Ishikawa (cell line): ENCODE results near the gene CYSTM1.

Experiments
- CREB1 ChIP-seq: IDR thresholded peaks from 2 replicates; pipeline ENCODE4 v1.6.1; 2012; ENCODE audit warnings: low read depth
- EP300 ChIP-seq: IDR thresholded peaks from 2 replicates; pipeline ENCODE4 v1.6.1; 2012; ENCODE audit warnings: borderline replicate concordance
- FOXM1 ChIP-seq: IDR thresholded peaks from 2 replicates; pipeline ENCODE4 v1.6.1; 2012; ENCODE audit warnings: low read depth, borderline replicate concordance
- NFIC ChIP-seq: IDR thresholded peaks from 2 replicates; pipeline ENCODE4 v1.6.1; 2012
- RAD21 ChIP-seq: IDR thresholded peaks from 2 replicates; pipeline ENCODE4 v1.6.1; 2012; ENCODE audit warnings: low read depth
- TAF1 ChIP-seq: IDR thresholded peaks from 2 replicates; pipeline ENCODE4 v1.6.1; 2012; ENCODE audit warnings: low read depth, mild to moderate bottlenecking
- ZBTB7A ChIP-seq: IDR thresholded peaks from 2 replicates; pipeline ENCODE4 v1.6.1; 2012; ENCODE audit warnings: low read depth
- TF ChIP-seq, protein P1 (sequence below): IDR thresholded peaks from 2 replicates; pipeline ENCODE4 v1.6.1; 2012

DNA sequence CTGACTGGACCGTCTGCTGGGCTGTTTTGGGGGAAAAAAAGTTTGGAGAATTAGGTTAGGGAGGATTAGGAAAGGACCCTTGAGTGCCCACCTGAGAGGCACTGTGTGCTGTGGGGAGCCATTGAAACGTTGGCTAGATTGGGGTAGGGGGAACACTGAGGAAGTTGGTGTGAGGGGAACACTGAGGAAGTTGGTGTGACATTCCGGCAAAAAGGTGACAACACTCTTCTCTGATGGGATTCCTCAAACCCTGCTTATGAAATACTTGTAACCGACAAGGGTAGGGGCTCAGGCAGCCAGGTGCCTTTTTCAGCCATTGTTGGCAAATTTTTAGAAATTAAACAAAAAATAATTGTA, 1.0 kb downstream of the CYSTM1 start:
- TF ChIP-seq TAF1, result no peak
- no peak for TF ChIP-seq CREB1
- TF ChIP-seq EP300, result no peak
- no peak; the same call in 1 of the 2 replicates for TF ChIP-seq ZBTB7A
- TF ChIP-seq, protein P1, sequence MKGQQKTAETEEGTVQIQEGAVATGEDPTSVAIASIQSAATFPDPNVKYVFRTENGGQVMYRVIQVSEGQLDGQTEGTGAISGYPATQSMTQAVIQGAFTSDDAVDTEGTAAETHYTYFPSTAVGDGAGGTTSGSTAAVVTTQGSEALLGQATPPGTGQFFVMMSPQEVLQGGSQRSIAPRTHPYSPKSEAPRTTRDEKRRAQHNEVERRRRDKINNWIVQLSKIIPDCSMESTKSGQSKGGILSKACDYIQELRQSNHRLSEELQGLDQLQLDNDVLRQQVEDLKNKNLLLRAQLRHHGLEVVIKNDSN, result no peak
- no peak for TF ChIP-seq RAD21
- TF ChIP-seq NFIC, result no peak
- no peak for TF ChIP-seq FOXM1
